CD14-positive monocyte (primary cell): ENCODE data around the gene GNLY. TPM values are rescaled to one million over a fixed set of nuclear protein-coding genes. Genes with fewer than 3 reads are reported as not detected.
A peak's percentile ranks its signal among the peaks of the same experiment; 100 is the strongest.

Experiments used
- DNase-seq, 3 donors: peaks; one replicate each; pipeline ENCODE4 v3.0.0-alpha.2; 2011 to 2022
- H2AFZ ChIP-seq: 2 replicates; pipeline ENCODE4 v1.6.0; 2012; ENCODE audit warnings: mild to moderate bottlenecking, low read depth, low read length, inconsistent platforms; ENCODE audit not compliant: insufficient read depth, poor library complexity, severe bottlenecking
- H3K27ac ChIP-seq, 2 donors: 1 replicate in 1 of 2; 2 replicates in 1 of 2; pipeline ENCODE4 v1.5.1; 2012 to 2013; ENCODE audit warnings: low read length in 2 of 2, control low read depth in 1 of 2, inconsistent platforms in 1 of 2, low read depth in 1 of 2, mild to moderate bottlenecking in 1 of 2
- H3K27me3 ChIP-seq, 2 donors: one replicate each; pipeline versions ENCODE4 v1.6.0 to v1.6.1; 2011 to 2013; ENCODE audit warnings: low read length in 2 of 2; ENCODE audit not compliant: control insufficient read depth in 2 of 2, insufficient read depth in 2 of 2
- H3K36me3 ChIP-seq, 2 donors: replicated peaks in 1 of 2; 1 replicate in 1 of 2; 2 replicates in 1 of 2; pipeline versions ENCODE4 v1.5.1 to v1.6.1; 2012 to 2013; ENCODE audit warnings: low read length in 2 of 2, control low read depth in 1 of 2, inconsistent platforms in 1 of 2, mild to moderate bottlenecking in 1 of 2; ENCODE audit not compliant: insufficient read depth in 2 of 2, control insufficient read depth in 1 of 2
- H3K4me1 ChIP-seq, 2 donors: 1 replicate in 1 of 2; 2 replicates in 1 of 2; pipeline versions ENCODE4 v1.5.1 to v1.6.1; 2012 to 2013; ENCODE audit warnings: low read length in 2 of 2, control low read depth in 1 of 2, inconsistent platforms in 1 of 2, mild to moderate bottlenecking in 1 of 2, moderate library complexity in 1 of 2; ENCODE audit not compliant: insufficient read depth in 2 of 2, control insufficient read depth in 1 of 2
- H3K4me2 ChIP-seq: replicated peaks from 2 replicates; pipeline ENCODE3; 2012; ENCODE audit warnings: low read length, moderate library complexity, mild to moderate bottlenecking; ENCODE audit not compliant: poor library complexity, severe bottlenecking; ENCODE audit errors: extremely low read depth
- H3K4me3 ChIP-seq, 3 experiments: fragments of 200-600 bp in 1 of 3; sonication (generic) in 1 of 3; replicated peaks in 1 of 3; 1 replicate in 2 of 3; 2 replicates in 1 of 3; pipeline ENCODE4 v1.5.1; 2011 to 2013; ENCODE audit warnings: low read length in 3 of 3, mild to moderate bottlenecking in 3 of 3, control low read depth in 2 of 3, low read depth in 2 of 3, inconsistent platforms in 1 of 3, moderate library complexity in 1 of 3
- H3K79me2 ChIP-seq: 2 replicates; pipeline ENCODE4 v1.6.0; 2012; ENCODE audit warnings: mild to moderate bottlenecking, control low read depth, inconsistent platforms, low read length, moderate library complexity; ENCODE audit not compliant: insufficient read depth
- H3K9ac ChIP-seq: 2 replicates; pipeline ENCODE4 v1.6.0; 2017; ENCODE audit warnings: low read length, mild to moderate bottlenecking; ENCODE audit not compliant: insufficient read depth, poor library complexity, severe bottlenecking
- H3K9me3 ChIP-seq, 2 donors: replicated peaks in 1 of 2; 1 replicate in 1 of 2; 2 replicates in 1 of 2; pipeline versions ENCODE4 v1.5.1 to v1.6.1; 2012 to 2013; ENCODE audit warnings: low read length in 2 of 2, control low read depth in 1 of 2; ENCODE audit not compliant: control insufficient read depth in 1 of 2, insufficient read depth in 1 of 2
- H4K20me1 ChIP-seq: 2 replicates; pipeline ENCODE4 v1.6.0; 2012; ENCODE audit warnings: mild to moderate bottlenecking, low read length, control low read depth, moderate library complexity; ENCODE audit not compliant: insufficient read depth
- H3K27ac Mint-ChIP-seq, 7 donors: one replicate each; pipeline ENCODE4 v1.8.0; 2020; ENCODE audit warnings: mild to moderate bottlenecking in 7 of 7, mixed read lengths in 7 of 7, moderate library complexity in 6 of 7, inconsistent platforms in 2 of 7
- H3K27me3 Mint-ChIP-seq, 3 donors: one replicate each; pipeline ENCODE4 v1.8.0; 2021 to 2022; ENCODE audit warnings: low read depth in 3 of 3, mild to moderate bottlenecking in 3 of 3, mixed read lengths in 3 of 3, moderate library complexity in 3 of 3, inconsistent platforms in 1 of 3
- H3K36me3 Mint-ChIP-seq, 2 donors: one replicate each; pipeline ENCODE4 v1.8.0; 2020; ENCODE audit warnings: mixed read lengths in 2 of 2, inconsistent platforms in 1 of 2, mild to moderate bottlenecking in 1 of 2
- H3K4me1 Mint-ChIP-seq: one replicate; pipeline ENCODE4 v1.8.0; 2020; ENCODE audit warnings: mild to moderate bottlenecking, mixed read lengths
- H3K4me3 Mint-ChIP-seq, 2 donors: one replicate each; pipeline ENCODE4 v1.8.0; 2020; ENCODE audit warnings: mild to moderate bottlenecking in 2 of 2, mixed read lengths in 2 of 2, moderate library complexity in 1 of 2
- H3K9me3 Mint-ChIP-seq, 7 donors: one replicate each; pipeline ENCODE4 v1.8.0; 2020 to 2022; ENCODE audit warnings: mixed read lengths in 7 of 7, mild to moderate bottlenecking in 6 of 7, moderate library complexity in 6 of 7, inconsistent platforms in 2 of 7
- CTCF ChIP-seq: fragments of 200-600 bp; IDR thresholded peaks from one replicate; pipeline ENCODE4 v1.8.0; 2022; ENCODE audit warnings: antibody characterized with exemption, mild to moderate bottlenecking
- WGBS: methylation state at CpG from one replicate; pipeline ENCODE4 v1.1.5; 2013; ENCODE audit warnings: missing lambda C conversion rate; ENCODE audit not compliant: insufficient coverage; 5-methylcytosine and 5-hydroxymethylcytosine counted together
- intact Hi-C, 2 donors: fragments of 100-400 bp; cut with micrococcal nuclease; formaldehyde crosslinking; loops; one replicate each; pipeline versions ENCODE4 v1.15.0 to v1.15.1; 2023
- polyA plus RNA-seq, 3 donors: library from polyadenylated mRNA; depleted of rRNA in 1 of 3; unstranded in 2 of 3; stranded (reverse) in 1 of 3; fragments of 300-500 nt in 2 of 3; fragments of >200 nt in 1 of 3; fragmentation: Illumina TruSeq in 2 of 3; gene quantifications; 1 replicate in 2 of 3; 2 replicates in 1 of 3; pipeline ENCODE4 v1.2.3, GENCODE V29; 2012 to 2021

GNLY gene
- polyA plus RNA-seq, 3 donors, result 4.6 to 13.2 (median 11.1) TPM

DNA sequence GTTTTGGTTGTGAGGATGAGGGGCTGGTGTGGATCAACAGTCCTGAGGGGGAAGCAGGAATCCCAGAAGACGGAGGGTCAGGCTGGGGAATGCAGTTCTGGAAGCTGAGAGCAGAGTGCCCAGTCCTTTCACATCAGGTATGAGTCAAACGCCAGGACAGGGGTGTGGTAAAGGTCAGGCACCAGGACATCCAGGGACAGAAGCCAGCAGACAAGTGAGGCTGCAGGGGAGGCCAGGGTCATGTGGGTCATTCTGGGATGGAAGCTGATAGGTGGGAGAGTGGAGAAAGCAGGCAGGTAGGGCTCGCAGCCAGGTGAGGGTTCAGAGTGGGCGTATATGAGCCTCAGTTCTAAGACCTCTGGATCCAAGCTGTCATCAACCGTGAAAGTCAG, 12.8 kb upstream of the GNLY start:
- peaks cover 0 to 2% (median 0%) of the 10 kb centered on the region in 7 donors for H3K9me3 Mint-ChIP-seq
- no peak for DNase-seq
- intact Hi-C loops, result loop anchor here in 1 of 2 donors (5.0 kb wide), 1 partner anchor 41 kb away; no protein-coding TSS in a partner anchor
- Histone ChIP-seq H3K9ac (no peak overlapping the region), H3K27me3 (no peaks in the 10 kb centered on the region), H3K36me3 (no peaks in the 10 kb centered on the region), H3K4me3 (no peak overlapping the region), H3K4me1 (peaks cover 45 to 53% of the 10 kb centered on the region in 2 donors), H3K4me2 (no peak overlapping the region), H4K20me1 (no peaks in the 10 kb centered on the region), H2AFZ (no peak overlapping the region), H3K79me2 (no peaks in the 10 kb centered on the region), H3K9me3 (no peaks in the 10 kb centered on the region), H3K27ac (peak overlapping the region in 1 of 2 donors; percentile 10)
- H3K4me3 Mint-ChIP-seq, result no peak overlapping the region
- no peak for TF ChIP-seq CTCF
- H3K36me3 Mint-ChIP-seq, result peaks cover 6 to 8% of the 10 kb centered on the region in 2 donors
- H3K27me3 Mint-ChIP-seq, result peaks cover 0 to 2% (median 0%) of the 10 kb centered on the region in 3 donors
- H3K27ac Mint-ChIP-seq, result peak overlapping the region in 2 of 7 donors; percentile 15 to 20
- H3K4me1 Mint-ChIP-seq, result peaks cover 51% of the 10 kb centered on the region
- WGBS, result 95% methylated on average over 5 of the region's 5 CpGs

DNA sequence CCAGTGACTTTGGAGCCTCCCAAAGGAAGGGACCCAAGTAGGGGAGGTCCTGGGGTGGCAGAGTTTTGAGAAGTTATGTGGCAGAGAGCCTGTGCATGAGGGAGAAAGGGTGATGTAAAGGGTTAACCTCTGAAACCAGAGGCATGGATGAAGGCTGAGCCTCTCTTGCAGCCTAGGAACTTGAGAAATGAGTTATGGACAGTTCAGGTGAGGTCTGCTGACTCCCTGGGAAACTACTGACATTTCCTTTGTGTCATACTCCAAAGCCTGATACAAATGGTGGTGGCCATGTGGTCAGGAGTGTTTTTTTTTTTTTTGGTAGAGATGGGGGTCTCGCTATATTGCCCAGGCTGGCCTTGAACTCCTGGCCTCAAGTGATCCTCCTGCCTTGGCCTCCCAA, 12.4 kb upstream of the GNLY start:
- Histone ChIP-seq H2AFZ (no peak overlapping the region), H3K27ac (peak overlapping the region in 1 of 2 donors; percentile 10), H3K9me3 (no peaks in the 10 kb centered on the region), H3K4me3 (no peak overlapping the region), H3K9ac (no peak overlapping the region), H3K4me1 (peaks cover 45 to 53% of the 10 kb centered on the region in 2 donors), H3K4me2 (no peak overlapping the region), H4K20me1 (no peaks in the 10 kb centered on the region), H3K27me3 (no peaks in the 10 kb centered on the region), H3K36me3 (peaks cover 0 to under 1% of the 10 kb centered on the region in 2 donors), H3K79me2 (no peaks in the 10 kb centered on the region)
- Mint-ChIP-seq H3K27me3 (peaks cover 0 to 2% (median 0%) of the 10 kb centered on the region in 3 donors), H3K9me3 (peaks cover 0 to 2% (median 0%) of the 10 kb centered on the region in 7 donors), H3K27ac (peak overlapping the region in 3 of 7 donors; percentile 12 to 70 (median 20)), H3K36me3 (peaks cover 3 to 8% of the 10 kb centered on the region in 2 donors), H3K4me1 (peaks cover 47% of the 10 kb centered on the region), H3K4me3 (no peak overlapping the region)
- TF ChIP-seq CTCF, result no peak
- WGBS, result no CpG with 5 or more reads among the region's 1 CpG
- intact Hi-C loops, result loop anchor here in 1 of 2 donors (5.0 kb wide), 1 partner anchor 41 kb away; no protein-coding TSS in a partner anchor
- no peak for DNase-seq
